ENCODE data around the gene RASSF1.

RASSF1 gene

DNA sequence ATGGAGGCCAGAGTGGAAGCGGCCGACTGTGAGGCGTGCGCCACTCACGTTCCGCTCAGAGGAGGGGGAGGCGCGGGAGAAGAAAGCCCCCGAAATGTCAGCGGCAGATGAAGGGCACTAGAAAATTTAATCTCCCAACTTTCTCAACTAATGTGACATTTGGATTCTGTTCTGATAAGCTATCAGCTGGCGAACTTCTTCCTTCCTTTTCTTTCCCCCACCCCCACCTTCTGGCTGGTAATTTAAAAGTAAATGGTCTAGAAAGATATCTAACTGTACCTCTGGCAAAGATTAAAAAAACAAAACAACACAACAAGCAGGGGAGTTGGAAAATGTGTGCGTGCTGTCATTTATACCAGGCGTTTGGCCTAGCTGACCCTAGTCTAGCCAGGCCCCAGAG is 45.1 kb upstream of the RASSF1 start:
- Histone ChIP-seq H3K4me3 (ENCODE audit: severe bottlenecking) (no peak overlapping the region), H3K4me1 (ENCODE audit: insufficient read depth, poor library complexity, severe bottlenecking) (no peaks in the 10 kb centered on the region), H3K36me3 (ENCODE audit: low read depth) (no peaks in the 10 kb centered on the region), H3K27me3 (ENCODE audit: insufficient read depth, poor library complexity, severe bottlenecking) (no peaks in the 10 kb centered on the region), H3K9me3 (ENCODE audit: severe bottlenecking) (no peaks in the 10 kb centered on the region), H3K27ac (ENCODE audit: poor library complexity, severe bottlenecking) (no peak overlapping the region)
- TF ChIP-seq, protein P1, sequence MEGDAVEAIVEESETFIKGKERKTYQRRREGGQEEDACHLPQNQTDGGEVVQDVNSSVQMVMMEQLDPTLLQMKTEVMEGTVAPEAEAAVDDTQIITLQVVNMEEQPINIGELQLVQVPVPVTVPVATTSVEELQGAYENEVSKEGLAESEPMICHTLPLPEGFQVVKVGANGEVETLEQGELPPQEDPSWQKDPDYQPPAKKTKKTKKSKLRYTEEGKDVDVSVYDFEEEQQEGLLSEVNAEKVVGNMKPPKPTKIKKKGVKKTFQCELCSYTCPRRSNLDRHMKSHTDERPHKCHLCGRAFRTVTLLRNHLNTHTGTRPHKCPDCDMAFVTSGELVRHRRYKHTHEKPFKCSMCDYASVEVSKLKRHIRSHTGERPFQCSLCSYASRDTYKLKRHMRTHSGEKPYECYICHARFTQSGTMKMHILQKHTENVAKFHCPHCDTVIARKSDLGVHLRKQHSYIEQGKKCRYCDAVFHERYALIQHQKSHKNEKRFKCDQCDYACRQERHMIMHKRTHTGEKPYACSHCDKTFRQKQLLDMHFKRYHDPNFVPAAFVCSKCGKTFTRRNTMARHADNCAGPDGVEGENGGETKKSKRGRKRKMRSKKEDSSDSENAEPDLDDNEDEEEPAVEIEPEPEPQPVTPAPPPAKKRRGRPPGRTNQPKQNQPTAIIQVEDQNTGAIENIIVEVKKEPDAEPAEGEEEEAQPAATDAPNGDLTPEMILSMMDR (IDR thresholded peaks at IDR 0.05; ENCODE audit: poor library complexity, severe bottlenecking) = no peak
- ATAC-seq (ENCODE audit: low read depth) (no peak), DNase-seq (ENCODE audit: low spot score) (no peak)

DNA sequence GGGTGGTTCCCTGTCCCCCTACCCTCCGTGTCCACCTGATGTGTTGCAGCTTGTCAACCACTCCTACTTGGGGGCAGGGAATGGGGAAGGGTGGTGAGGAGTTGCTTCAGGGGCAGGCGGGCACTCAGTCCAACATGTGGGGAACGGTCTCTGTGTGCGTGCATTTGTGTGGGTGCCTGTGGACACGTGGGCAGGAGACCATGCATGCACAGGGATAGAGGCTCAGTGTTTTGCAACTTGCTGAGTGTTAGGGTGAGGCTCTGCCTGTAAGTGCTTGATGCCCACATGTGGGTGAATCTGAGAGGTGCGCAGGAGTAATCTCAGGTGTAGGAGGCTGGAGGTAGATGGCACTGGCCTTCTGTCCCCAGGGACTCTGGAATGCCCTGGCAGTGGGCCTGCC is 43.1 kb upstream of the RASSF1 start:
- no peaks in the 10 kb centered on the region for H3K27me3 ChIP-seq (ENCODE audit: insufficient read depth, poor library complexity, severe bottlenecking)
- no peaks in the 10 kb centered on the region for H3K9me3 ChIP-seq (ENCODE audit: severe bottlenecking)
- DNase-seq (ENCODE audit: low spot score) = no peak

DNA sequence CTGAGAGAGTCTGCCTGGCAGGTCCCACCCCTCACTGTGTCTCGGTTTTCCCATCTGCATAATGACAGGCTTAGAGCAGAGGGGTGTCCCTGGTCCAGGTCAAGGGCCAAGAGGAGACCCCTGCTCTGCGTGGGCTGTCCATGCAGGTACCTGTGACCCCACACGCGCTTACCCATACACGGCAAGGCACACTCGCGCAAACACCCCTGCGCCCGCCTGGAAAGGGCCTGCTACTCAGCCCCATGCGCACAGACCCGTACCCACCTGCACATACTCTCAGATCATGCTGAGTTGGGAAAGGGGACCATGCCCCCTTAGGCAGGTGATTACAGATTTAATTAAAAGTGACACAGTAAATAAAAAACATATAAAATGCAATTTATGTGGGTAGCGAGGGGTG is 42.1 kb upstream of the RASSF1 start:
- H3K36me3 ChIP-seq (ENCODE audit: low read depth) = no peaks in the 10 kb centered on the region
- no peak overlapping the region for H3K4me3 ChIP-seq (ENCODE audit: severe bottlenecking)
- H3K27ac ChIP-seq (ENCODE audit: poor library complexity, severe bottlenecking) = no peak overlapping the region
- DNase-seq (ENCODE audit: low spot score) (no peak), ATAC-seq (ENCODE audit: low read depth) (no peak)
- H3K27me3 ChIP-seq (ENCODE audit: insufficient read depth, poor library complexity, severe bottlenecking) = no peaks in the 10 kb centered on the region
- H3K9me3 ChIP-seq (ENCODE audit: severe bottlenecking) = no peaks in the 10 kb centered on the region
- TF ChIP-seq, protein P1 (IDR thresholded peaks at IDR 0.05; ENCODE audit: poor library complexity, severe bottlenecking) = no peak
- H3K4me1 ChIP-seq (ENCODE audit: insufficient read depth, poor library complexity, severe bottlenecking) = no peaks in the 10 kb centered on the region

More for the DNA sequence above, 43.1 kb upstream of the RASSF1 start:
- no peaks in the 10 kb centered on the region for H3K4me1 ChIP-seq (ENCODE audit: insufficient read depth, poor library complexity, severe bottlenecking)
- H3K4me3 ChIP-seq (ENCODE audit: severe bottlenecking) = no peak overlapping the region
- H3K27ac ChIP-seq (ENCODE audit: poor library complexity, severe bottlenecking) = no peak overlapping the region
- no peaks in the 10 kb centered on the region for H3K36me3 ChIP-seq (ENCODE audit: low read depth)
- ATAC-seq (ENCODE audit: low read depth) = peak; percentile 37; the same call in 1 of the 3 replicates
- TF ChIP-seq, protein P1 (IDR thresholded peaks at IDR 0.05; ENCODE audit: poor library complexity, severe bottlenecking) = no peak

DNA sequence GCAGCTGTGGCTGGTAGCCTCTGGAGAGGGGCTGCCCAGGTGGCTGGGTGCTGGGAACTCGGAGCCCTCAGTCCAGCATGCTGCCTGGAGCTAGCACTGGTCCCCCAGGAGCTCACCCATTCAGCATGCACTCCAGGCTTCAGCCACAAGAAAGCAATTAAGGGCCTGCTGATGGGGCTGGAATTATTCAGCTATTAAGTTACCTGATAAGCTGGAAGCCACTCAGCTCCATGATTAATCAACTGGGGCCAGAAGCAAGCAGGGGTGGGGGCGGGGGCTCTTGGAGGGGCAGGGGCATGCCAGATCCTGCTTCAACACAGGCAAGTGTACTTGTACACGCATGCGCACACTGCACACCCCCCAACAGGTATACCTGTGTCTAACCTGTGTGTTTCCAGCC is 40.7 kb upstream of the RASSF1 start:
- Histone ChIP-seq H3K27me3 (ENCODE audit: insufficient read depth, poor library complexity, severe bottlenecking) (no peaks in the 10 kb centered on the region), H3K27ac (ENCODE audit: poor library complexity, severe bottlenecking) (no peak overlapping the region), H3K4me3 (ENCODE audit: severe bottlenecking) (no peak overlapping the region), H3K4me1 (ENCODE audit: insufficient read depth, poor library complexity, severe bottlenecking) (no peaks in the 10 kb centered on the region), H3K36me3 (ENCODE audit: low read depth) (no peaks in the 10 kb centered on the region), H3K9me3 (ENCODE audit: severe bottlenecking) (no peaks in the 10 kb centered on the region)
- TF ChIP-seq, protein P1 (IDR thresholded peaks at IDR 0.05; ENCODE audit: poor library complexity, severe bottlenecking) = no peak
- no peak for ATAC-seq (ENCODE audit: low read depth)
- DNase-seq (ENCODE audit: low spot score) = no peak

DNA sequence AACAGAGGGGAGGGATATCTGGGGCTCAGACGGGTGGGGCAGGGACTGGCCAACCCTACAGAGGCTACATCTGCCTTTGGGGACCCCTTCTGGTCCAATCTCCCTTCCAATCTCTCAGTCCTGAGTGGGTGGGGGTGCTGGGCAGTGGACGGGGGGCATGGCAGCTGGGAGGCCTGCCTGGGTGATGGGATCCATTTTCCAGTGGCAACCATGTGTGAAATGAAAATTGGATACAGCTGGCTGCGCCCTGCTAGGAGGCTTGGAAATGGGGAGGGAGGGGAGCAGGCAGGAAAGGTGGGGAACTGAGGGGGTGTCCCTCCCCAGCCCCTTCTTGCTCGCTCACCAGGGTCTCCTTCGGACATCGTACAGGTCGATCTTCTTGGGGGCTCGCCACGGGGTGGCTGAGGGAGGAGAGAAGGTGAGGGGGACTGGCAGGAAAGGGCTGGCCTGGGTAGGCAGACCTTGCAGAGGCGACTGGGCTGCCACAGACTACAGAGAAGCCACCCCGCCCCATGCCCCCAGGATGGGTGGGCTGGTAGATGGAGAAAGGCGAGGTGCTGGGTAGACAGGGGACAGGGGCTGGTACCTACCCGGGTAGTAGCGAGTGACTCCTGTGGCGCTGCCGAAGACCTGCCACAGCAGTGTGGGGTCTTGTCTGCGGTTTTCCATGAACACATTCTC is 39.9 kb upstream of the RASSF1 start:
- ATAC-seq (ENCODE audit: low read depth) (no peak), DNase-seq (ENCODE audit: low spot score) (no peak)
- H3K4me3 ChIP-seq (ENCODE audit: severe bottlenecking) = no peak overlapping the region
- TF ChIP-seq, protein P1 (IDR thresholded peaks at IDR 0.05; ENCODE audit: poor library complexity, severe bottlenecking) = no peak
- no peaks in the 10 kb centered on the region for H3K4me1 ChIP-seq (ENCODE audit: insufficient read depth, poor library complexity, severe bottlenecking)
- H3K27ac ChIP-seq (ENCODE audit: poor library complexity, severe bottlenecking) = no peak overlapping the region
- no peaks in the 10 kb centered on the region for H3K27me3 ChIP-seq (ENCODE audit: insufficient read depth, poor library complexity, severe bottlenecking)
- H3K36me3 ChIP-seq (ENCODE audit: low read depth) = no peaks in the 10 kb centered on the region
- no peaks in the 10 kb centered on the region for H3K9me3 ChIP-seq (ENCODE audit: severe bottlenecking)

Data from RWPE2 (cell line).